ENCODE results near the gene USP30.

Gene USP30

DNA sequence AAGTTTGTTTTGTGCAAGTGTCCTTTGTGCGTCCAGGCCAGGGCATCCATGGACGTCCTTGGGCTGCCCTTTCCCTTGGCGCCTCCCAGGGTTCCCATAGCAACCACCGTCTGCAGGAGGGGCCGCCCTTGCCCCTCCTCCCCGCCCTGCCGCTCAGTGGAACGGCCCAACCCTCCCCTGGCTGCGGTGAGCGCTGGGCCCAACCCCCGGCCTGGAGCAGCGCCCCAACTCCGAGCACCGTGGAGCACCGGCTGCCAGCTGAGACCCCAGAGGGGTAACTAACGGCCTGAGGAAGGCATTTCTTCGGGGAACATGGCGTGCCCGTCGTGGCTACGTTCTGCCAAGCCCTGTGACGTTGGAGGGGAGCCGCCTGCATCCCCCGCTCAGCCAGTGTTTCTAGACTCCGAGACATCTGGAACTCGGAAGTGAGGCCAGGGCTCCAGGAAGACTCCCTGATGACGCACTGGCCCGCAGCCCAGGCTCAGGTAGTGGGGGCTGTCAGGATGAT lies 58.7 kb downstream of the USP30 start:
- TF ChIP-seq, protein P1, sequence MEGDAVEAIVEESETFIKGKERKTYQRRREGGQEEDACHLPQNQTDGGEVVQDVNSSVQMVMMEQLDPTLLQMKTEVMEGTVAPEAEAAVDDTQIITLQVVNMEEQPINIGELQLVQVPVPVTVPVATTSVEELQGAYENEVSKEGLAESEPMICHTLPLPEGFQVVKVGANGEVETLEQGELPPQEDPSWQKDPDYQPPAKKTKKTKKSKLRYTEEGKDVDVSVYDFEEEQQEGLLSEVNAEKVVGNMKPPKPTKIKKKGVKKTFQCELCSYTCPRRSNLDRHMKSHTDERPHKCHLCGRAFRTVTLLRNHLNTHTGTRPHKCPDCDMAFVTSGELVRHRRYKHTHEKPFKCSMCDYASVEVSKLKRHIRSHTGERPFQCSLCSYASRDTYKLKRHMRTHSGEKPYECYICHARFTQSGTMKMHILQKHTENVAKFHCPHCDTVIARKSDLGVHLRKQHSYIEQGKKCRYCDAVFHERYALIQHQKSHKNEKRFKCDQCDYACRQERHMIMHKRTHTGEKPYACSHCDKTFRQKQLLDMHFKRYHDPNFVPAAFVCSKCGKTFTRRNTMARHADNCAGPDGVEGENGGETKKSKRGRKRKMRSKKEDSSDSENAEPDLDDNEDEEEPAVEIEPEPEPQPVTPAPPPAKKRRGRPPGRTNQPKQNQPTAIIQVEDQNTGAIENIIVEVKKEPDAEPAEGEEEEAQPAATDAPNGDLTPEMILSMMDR (conservative IDR thresholded peaks at IDR 0.05; ENCODE audit: low read length), result no peak
- TF ChIP-seq EZH2phosphoT487 (IDR thresholded peaks at IDR 0.05; ENCODE audit: borderline replicate concordance), result no peak
- H3K9me3 ChIP-seq (ENCODE audit: insufficient read depth, low read depth, low read length), result no peaks in the 10 kb centered on the region
- H3K9me2 ChIP-seq (replicated peaks; ENCODE audit: low read depth, low read length), result no peaks in the 10 kb centered on the region
- no peak overlapping the region for H3K9ac ChIP-seq (ENCODE audit: low read depth, low read length, poor library complexity, severe bottlenecking)
- H3K4me2 ChIP-seq (ENCODE audit: low read depth, low read length, poor library complexity, severe bottlenecking), result no peak overlapping the region
- no peaks in the 10 kb centered on the region for H3K79me2 ChIP-seq (ENCODE audit: insufficient read depth, low read length)
- H3F3A ChIP-seq (ENCODE audit: low read depth), result no peaks in the 10 kb centered on the region
- peaks cover 8% of the 10 kb centered on the region for H3K4me1 ChIP-seq (ENCODE audit: insufficient read depth, low read length, poor library complexity, severe bottlenecking)
- H3K4me3 ChIP-seq (ENCODE audit: low read length, poor library complexity, severe bottlenecking), result no peak overlapping the region
- H2AFZ ChIP-seq (ENCODE audit: low read length), result no peak overlapping the region
- peaks cover 8% of the 10 kb centered on the region for H4K20me1 ChIP-seq (ENCODE audit: insufficient read depth, low read length, poor library complexity, severe bottlenecking)
- no peaks in the 10 kb centered on the region for H3K27me3 ChIP-seq (ENCODE audit: insufficient read depth, low read length, poor library complexity, severe bottlenecking)
- H3K36me3 ChIP-seq (ENCODE audit: insufficient read depth, low read length), result peaks cover 35% of the 10 kb centered on the region; the same call in 1 of the 2 replicates

DNA sequence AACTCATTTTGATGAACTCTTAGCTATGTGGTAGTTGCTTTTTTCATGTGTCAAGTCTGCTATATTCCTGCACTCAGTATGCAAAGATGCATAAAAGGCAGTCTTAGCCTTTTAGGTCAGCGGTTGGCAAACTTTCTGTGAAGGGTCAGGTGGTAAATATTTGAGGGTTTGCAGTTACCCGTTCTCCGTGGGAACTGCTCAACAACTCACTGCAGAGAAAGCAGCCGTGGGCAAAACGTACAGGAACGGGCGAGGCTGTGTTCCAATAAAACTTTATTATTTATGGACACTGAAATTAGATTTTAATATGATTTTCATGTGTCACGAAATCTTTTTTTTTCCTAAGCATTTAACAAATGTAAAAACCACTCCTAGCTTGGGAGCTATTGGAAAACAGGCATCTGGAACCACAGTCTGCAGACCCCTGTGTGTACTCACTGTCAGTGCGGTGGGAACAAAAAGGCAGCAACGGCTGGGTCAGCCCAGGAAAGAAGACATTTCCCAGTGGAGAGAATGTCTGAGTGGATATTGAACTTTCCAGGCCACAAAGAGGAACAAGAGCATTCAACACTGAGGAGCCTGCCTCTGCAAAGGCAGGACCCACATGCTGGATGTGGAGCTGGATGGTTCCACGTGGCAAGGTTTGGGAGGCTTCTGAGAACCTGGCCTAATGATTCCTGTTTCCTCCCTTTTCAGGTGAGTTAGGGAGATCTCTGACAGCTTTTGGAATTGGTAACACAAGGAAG lies 60.5 kb downstream of the USP30 start:
- H3K36me3 ChIP-seq (ENCODE audit: insufficient read depth, low read length), result peaks cover 21% of the 10 kb centered on the region; the same call in 1 of the 2 replicates
- H3K27me3 ChIP-seq (ENCODE audit: insufficient read depth, low read length, poor library complexity, severe bottlenecking), result no peaks in the 10 kb centered on the region
- no peak overlapping the region for H2AFZ ChIP-seq (ENCODE audit: low read length)
- peaks cover 15% of the 10 kb centered on the region for H3K4me1 ChIP-seq (ENCODE audit: insufficient read depth, low read length, poor library complexity, severe bottlenecking)
- H3K9me3 ChIP-seq (ENCODE audit: insufficient read depth, low read depth, low read length), result no peaks in the 10 kb centered on the region
- no peak overlapping the region for H3K4me3 ChIP-seq (ENCODE audit: low read length, poor library complexity, severe bottlenecking)
- no peaks in the 10 kb centered on the region for H3F3A ChIP-seq (ENCODE audit: low read depth)
- no peak overlapping the region for H3K4me2 ChIP-seq (ENCODE audit: low read depth, low read length, poor library complexity, severe bottlenecking)
- H3K79me2 ChIP-seq (ENCODE audit: insufficient read depth, low read length), result no peaks in the 10 kb centered on the region
- H4K20me1 ChIP-seq (ENCODE audit: insufficient read depth, low read length, poor library complexity, severe bottlenecking), result peaks cover 3% of the 10 kb centered on the region
- no peak for TF ChIP-seq EZH2phosphoT487 (IDR thresholded peaks at IDR 0.05; ENCODE audit: borderline replicate concordance)
- TF ChIP-seq, protein P1 (conservative IDR thresholded peaks at IDR 0.05; ENCODE audit: low read length), result no peak
- no peak overlapping the region for H3K9ac ChIP-seq (ENCODE audit: low read depth, low read length, poor library complexity, severe bottlenecking)
- H3K9me2 ChIP-seq (replicated peaks; ENCODE audit: low read depth, low read length), result no peaks in the 10 kb centered on the region

DNA sequence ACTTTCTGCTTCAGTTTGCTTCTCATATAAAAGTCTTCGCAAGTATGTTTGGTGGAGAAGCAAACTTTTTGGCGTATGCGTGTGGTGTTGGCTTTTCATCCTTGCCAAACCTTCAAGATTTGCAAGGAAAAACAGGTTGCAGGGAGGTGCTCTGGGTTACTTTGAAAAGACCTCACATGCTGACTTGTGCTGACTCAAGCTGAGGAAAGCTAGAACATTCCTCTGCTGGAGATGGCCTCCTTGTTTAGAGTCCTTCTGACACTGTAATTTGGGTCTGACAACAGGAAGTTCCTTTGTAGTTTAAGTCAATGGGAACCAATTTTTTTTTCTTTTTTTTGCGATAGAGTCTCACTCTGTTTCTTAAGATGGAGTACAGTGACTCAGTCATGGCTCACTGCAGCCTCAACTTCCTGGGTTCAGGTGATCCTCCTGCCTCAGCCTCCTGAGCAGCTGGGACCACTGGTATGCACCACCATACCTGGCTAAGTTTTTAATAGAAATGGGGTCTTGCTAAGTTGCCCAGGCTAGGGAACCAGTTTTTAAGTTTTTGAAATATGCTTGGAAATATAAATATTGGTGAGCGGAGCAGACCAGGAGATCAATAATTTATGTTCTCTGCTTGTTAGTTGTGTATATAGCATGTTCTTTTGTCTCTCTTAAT lies 61.4 kb downstream of the USP30 start:
- no peaks in the 10 kb centered on the region for H3K9me3 ChIP-seq (ENCODE audit: insufficient read depth, low read depth, low read length)
- TF ChIP-seq, protein P1 (conservative IDR thresholded peaks at IDR 0.05; ENCODE audit: low read length), result no peak
- TF ChIP-seq EZH2phosphoT487 (IDR thresholded peaks at IDR 0.05; ENCODE audit: borderline replicate concordance), result no peak

More for the DNA sequence above, 61.4 kb downstream of the USP30 start:
- no peaks in the 10 kb centered on the region for H3F3A ChIP-seq (ENCODE audit: low read depth)
- H2AFZ ChIP-seq (ENCODE audit: low read length), result no peak overlapping the region
- H3K4me1 ChIP-seq (ENCODE audit: insufficient read depth, low read length, poor library complexity, severe bottlenecking), result peaks cover 15% of the 10 kb centered on the region
- peaks cover 13% of the 10 kb centered on the region; the same call in 1 of the 2 replicates for H3K36me3 ChIP-seq (ENCODE audit: insufficient read depth, low read length)
- H3K4me2 ChIP-seq (ENCODE audit: low read depth, low read length, poor library complexity, severe bottlenecking), result no peak overlapping the region
- no peak overlapping the region for H3K9ac ChIP-seq (ENCODE audit: low read depth, low read length, poor library complexity, severe bottlenecking)
- no peaks in the 10 kb centered on the region for H3K27me3 ChIP-seq (ENCODE audit: insufficient read depth, low read length, poor library complexity, severe bottlenecking)
- H4K20me1 ChIP-seq (ENCODE audit: insufficient read depth, low read length, poor library complexity, severe bottlenecking), result no peaks in the 10 kb centered on the region
- H3K4me3 ChIP-seq (ENCODE audit: low read length, poor library complexity, severe bottlenecking), result no peak overlapping the region
- H3K79me2 ChIP-seq (ENCODE audit: insufficient read depth, low read length), result no peaks in the 10 kb centered on the region
- no peaks in the 10 kb centered on the region for H3K9me2 ChIP-seq (replicated peaks; ENCODE audit: low read depth, low read length)

All from Loucy (cell line).